PC-3 (cell line): Measurements from ENCODE around the gene NUCB1. TPM values are rescaled to one million over a fixed set of nuclear protein-coding genes. Genes with fewer than 3 reads are reported as not detected.
A peak's percentile ranks its signal among the peaks of the same experiment; 100 is the strongest.
"Not testable (repeated sequence)": the region's sequence is repeated elsewhere in the genome, so short reads cannot be mapped to it uniquely, and the experiment has no call there.

Experiments used
- ATAC-seq: fragments of 200-7000 bp; cut with Tn5 transposase; 2 replicates; pipeline ENCODE4 v1.9.1; 2020; ENCODE audit warnings: mild to moderate bottlenecking, moderate library complexity
- BruUV-seq: library from RNA; stranded (reverse); fragments of 400-500 nt; replicated peaks from 2 replicates; lab custom pipeline; 2021; lab: Mats Ljungman, UMichigan
- CTCF ChIA-PET: fragments of 300-600 bp; sonication (Branson Sonifier 250); formaldehyde crosslinking; loops from one replicate; lab custom pipeline; 2022; ENCODE audit warnings: antibody characterized with exemption; lab: Charles Lee
- POLR2A ChIA-PET: fragments of 300-600 bp; sonication (Branson Sonifier 250); formaldehyde crosslinking; loops from one replicate; lab custom pipeline; 2022; ENCODE audit warnings: antibody characterized with exemption; ENCODE audit not compliant: unreplicated experiment; lab: Charles Lee
- DNase-seq: peaks from one replicate; pipeline ENCODE4 v3.0.0-alpha.2; 2015
- H2AFZ ChIP-seq: fragments of 300-600 bp; sonication (generic); 2 replicates; pipeline ENCODE4 v1.6.0; 2016; ENCODE audit warnings: antibody characterized with exemption, low read length
- H3F3A ChIP-seq: fragments of 300-600 bp; sonication (generic); one replicate; pipeline ENCODE4 v1.6.0; 2017; ENCODE audit warnings: antibody characterized with exemption, low read length, control low read depth, mild to moderate bottlenecking; ENCODE audit not compliant: unreplicated experiment
- H3K27ac ChIP-seq: fragments of 300-600 bp; sonication (generic); 2 replicates; pipeline ENCODE4 v1.5.1; 2016; ENCODE audit warnings: mild to moderate bottlenecking, low read length
- H3K27me3 ChIP-seq: fragments of 300-600 bp; sonication (generic); 2 replicates; pipeline ENCODE4 v1.6.1; 2016; ENCODE audit warnings: low read length, mixed read lengths
- H3K36me3 ChIP-seq: fragments of 300-600 bp; sonication (generic); 2 replicates; pipeline ENCODE4 v1.6.1; 2016; ENCODE audit warnings: low read depth, mixed run types, low read length, mixed read lengths
- H3K4me1 ChIP-seq: fragments of 300-600 bp; sonication (generic); 2 replicates; pipeline ENCODE4 v1.5.1; 2016; ENCODE audit warnings: low read length; ENCODE audit not compliant: insufficient read depth
- H3K4me2 ChIP-seq: fragments of 300-600 bp; sonication (generic); 2 replicates; pipeline ENCODE4 v1.6.0; 2016; ENCODE audit warnings: low read length
- H3K4me3 ChIP-seq: fragments of 300-600 bp; sonication (generic); 2 replicates; pipeline ENCODE4 v1.5.1; 2016; ENCODE audit warnings: mild to moderate bottlenecking, low read length, mixed read lengths
- H3K79me2 ChIP-seq: fragments of 300-600 bp; sonication (generic); 2 replicates; pipeline ENCODE4 v1.6.1; 2017; ENCODE audit warnings: low read length, mixed read lengths
- H3K9ac ChIP-seq: fragments of 300-600 bp; sonication (generic); 2 replicates; pipeline ENCODE4 v1.6.0; 2016; ENCODE audit warnings: mild to moderate bottlenecking, low read length
- H3K9me2 ChIP-seq: fragments of 300-600 bp; sonication (generic); replicated peaks from 2 replicates; pipeline ENCODE4 v1.6.1; 2016; ENCODE audit warnings: mixed run types, low read length, mixed read lengths
- H3K9me3 ChIP-seq: fragments of 300-600 bp; sonication (generic); 2 replicates; pipeline ENCODE4 v1.6.1; 2016; ENCODE audit warnings: low read length, mixed read lengths
- H4K20me1 ChIP-seq: fragments of 300-600 bp; sonication (generic); 2 replicates; pipeline ENCODE4 v1.6.1; 2016; ENCODE audit warnings: low read length, mixed read lengths
- EZH2 ChIP-seq: fragments of 300-600 bp; sonication (generic); IDR thresholded peaks from one replicate; pipeline ENCODE4 v1.6.1; 2017; ENCODE audit warnings: antibody characterized with exemption, mild to moderate bottlenecking, low read length; ENCODE audit not compliant: unreplicated experiment
- EZH2phosphoT487 ChIP-seq: fragments of 300-600 bp; sonication (generic); IDR thresholded peaks from 2 replicates; pipeline ENCODE4 v1.6.1; 2018; ENCODE audit warnings: mild to moderate bottlenecking, antibody characterized with exemption, low read length, borderline replicate concordance
- intact Hi-C: fragments of 100-400 bp; cut with micrococcal nuclease; formaldehyde crosslinking; loops from 2 replicates; pipeline ENCODE4 v1.9.0; 2023
- total RNA-seq: library from RNA; depleted of rRNA; stranded (reverse); fragments of >200 nt; gene quantifications from 2 replicates; pipeline ENCODE4 v1.2.3, GENCODE V29; 2014
- TF ChIP-seq, protein P1 (sequence below): fragments of 300-600 bp; sonication (generic); conservative IDR thresholded peaks from 2 replicates; pipeline ENCODE4 v1.5.1; 2017; ENCODE audit warnings: antibody characterized with exemption, low read depth, mild to moderate bottlenecking, low read length

The NUCB1 gene
- total RNA-seq, 1 experiment from 2014 or later: 137 TPM

DNA sequence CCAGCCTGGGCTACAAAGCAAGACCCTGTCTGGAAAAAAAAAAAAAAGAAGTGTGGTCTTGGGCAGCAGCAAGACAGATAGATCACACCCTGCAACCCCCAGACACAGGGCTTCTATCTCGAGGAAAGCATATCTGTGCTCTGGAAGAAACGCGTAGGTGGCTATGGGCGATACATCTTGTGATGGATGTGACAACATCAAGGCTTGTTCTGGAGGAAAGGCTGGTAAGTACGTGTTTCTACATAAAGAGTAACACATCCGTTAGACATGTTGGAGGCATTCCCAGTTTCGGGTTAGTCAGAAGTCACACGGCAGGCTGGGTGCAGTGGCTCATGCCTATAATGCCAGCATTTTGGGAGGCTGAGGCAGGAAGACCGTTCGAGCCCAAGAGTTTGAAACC lies 26.8 kb downstream of the NUCB1 start:
- Histone ChIP-seq H3K9me3 (no peaks in the 10 kb centered on the region), H3K27me3 (no peaks in the 10 kb centered on the region), H3K4me3 (no peak overlapping the region), H4K20me1 (no peaks in the 10 kb centered on the region), H3K4me2 (peak overlapping the region; percentile 54), H2AFZ (no peak overlapping the region), H3K36me3 (no peaks in the 10 kb centered on the region), H3K9me2 (no peaks in the 10 kb centered on the region), H3K79me2 (no peaks in the 10 kb centered on the region), H3F3A (no peaks in the 10 kb centered on the region), H3K4me1 (peaks cover 26% of the 10 kb centered on the region), H3K9ac (peak overlapping the region; percentile 75), H3K27ac (peak overlapping the region; percentile 96)
- ATAC-seq (peak; percentile 75), DNase-seq (peak; percentile 95)
- intact Hi-C loops: no loop called here
- TF ChIP-seq EZH2 (no peak), EZH2phosphoT487 (no peak)
- TF ChIP-seq, protein P1, sequence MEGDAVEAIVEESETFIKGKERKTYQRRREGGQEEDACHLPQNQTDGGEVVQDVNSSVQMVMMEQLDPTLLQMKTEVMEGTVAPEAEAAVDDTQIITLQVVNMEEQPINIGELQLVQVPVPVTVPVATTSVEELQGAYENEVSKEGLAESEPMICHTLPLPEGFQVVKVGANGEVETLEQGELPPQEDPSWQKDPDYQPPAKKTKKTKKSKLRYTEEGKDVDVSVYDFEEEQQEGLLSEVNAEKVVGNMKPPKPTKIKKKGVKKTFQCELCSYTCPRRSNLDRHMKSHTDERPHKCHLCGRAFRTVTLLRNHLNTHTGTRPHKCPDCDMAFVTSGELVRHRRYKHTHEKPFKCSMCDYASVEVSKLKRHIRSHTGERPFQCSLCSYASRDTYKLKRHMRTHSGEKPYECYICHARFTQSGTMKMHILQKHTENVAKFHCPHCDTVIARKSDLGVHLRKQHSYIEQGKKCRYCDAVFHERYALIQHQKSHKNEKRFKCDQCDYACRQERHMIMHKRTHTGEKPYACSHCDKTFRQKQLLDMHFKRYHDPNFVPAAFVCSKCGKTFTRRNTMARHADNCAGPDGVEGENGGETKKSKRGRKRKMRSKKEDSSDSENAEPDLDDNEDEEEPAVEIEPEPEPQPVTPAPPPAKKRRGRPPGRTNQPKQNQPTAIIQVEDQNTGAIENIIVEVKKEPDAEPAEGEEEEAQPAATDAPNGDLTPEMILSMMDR: no peak
- ChIA-PET CTCF (no interaction called here), POLR2A (no interaction called here)
- no TSS peak for BruUV-seq

DNA sequence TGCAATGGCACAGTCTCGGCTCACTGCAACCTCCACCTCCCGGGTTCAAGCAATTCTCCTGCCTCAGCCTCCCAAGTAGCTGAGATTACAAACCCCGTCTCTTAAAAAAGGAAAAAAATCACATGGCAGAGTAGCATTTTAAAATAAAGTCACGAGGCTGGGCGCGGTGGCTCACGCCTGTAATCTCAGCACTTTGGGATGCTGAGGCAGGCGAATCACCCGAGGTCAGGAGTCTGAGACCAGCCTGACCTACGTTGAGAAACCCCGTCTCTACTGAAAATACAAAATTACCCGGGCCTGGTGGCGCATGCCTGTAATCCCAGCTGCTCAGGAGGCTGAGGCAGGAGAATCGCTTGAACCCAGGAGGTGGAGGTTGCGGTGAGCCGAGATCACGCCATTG lies 27.6 kb downstream of the NUCB1 start:
- peak overlapping the region; percentile 58 for H3K9ac ChIP-seq
- H3K9me2 ChIP-seq, CTCF ChIA-PET, BruUV-seq, POLR2A ChIA-PET, H3K79me2 ChIP-seq, H2AFZ ChIP-seq, ATAC-seq, H3F3A ChIP-seq, H3K27me3 ChIP-seq, intact Hi-C loops, H4K20me1 ChIP-seq, H3K4me3 ChIP-seq, H3K4me2 ChIP-seq, H3K9me3 ChIP-seq, DNase-seq, H3K36me3 ChIP-seq: not testable (repeated sequence)
- peak overlapping the region; percentile 96 for H3K27ac ChIP-seq
- peaks cover 27% of the 10 kb centered on the region for H3K4me1 ChIP-seq

DNA sequence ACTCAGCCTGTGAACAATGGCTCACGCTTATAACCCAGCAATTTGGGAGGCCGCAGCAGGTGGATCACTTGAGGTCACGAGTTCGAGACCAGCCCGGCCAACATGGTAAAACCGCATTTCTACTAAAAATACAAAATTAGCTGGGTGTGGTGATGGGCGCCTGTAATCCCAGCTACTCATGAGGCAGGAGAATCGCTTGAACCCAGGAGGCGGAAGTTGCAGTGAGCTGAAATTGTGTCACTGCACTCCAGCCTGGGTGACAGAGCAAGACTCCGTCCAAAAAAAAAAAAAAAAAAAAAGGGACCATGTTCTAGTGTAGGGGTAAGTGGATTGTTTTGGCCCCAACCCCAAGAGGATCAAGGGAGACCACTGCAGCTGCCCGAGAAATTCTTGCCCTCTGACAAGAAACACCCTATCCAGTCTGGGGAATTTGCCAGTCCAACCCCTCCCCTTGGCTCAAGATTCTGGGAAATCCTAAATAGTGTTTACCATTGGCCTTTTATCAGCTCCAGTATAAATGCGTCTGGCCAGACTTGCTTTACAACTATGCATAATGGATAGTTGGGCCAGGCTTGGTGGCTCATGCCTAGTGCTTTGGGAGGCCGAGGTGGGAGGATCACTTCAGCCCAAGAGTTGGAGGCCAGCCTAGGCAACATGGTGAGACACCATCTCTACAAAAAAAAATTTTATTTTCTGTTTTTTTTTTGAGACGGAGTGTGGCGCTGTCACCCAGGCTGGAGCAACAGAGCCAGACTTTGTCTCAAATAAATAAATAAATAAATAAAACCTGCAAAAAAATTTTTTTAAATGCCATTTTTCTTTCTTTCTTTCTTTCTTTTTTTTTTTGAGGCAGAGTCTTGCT lies 28.3 kb downstream of the NUCB1 start:
- H3K4me1 ChIP-seq: peaks cover 32% of the 10 kb centered on the region
- H3K9me2 ChIP-seq: no peaks in the 10 kb centered on the region
- no peaks in the 10 kb centered on the region for H3K27me3 ChIP-seq
- peak overlapping the region; percentile 96 for H3K27ac ChIP-seq
- no TSS peak for BruUV-seq
- H3K36me3 ChIP-seq: no peaks in the 10 kb centered on the region
- H3K9ac ChIP-seq: peak overlapping the region; percentile 58; the same call in 1 of the 2 replicates
- no peak overlapping the region for H2AFZ ChIP-seq
- no peaks in the 10 kb centered on the region for H3K79me2 ChIP-seq
- H3K4me2 ChIP-seq: no peak overlapping the region
- intact Hi-C loops: no loop called here
- CTCF ChIA-PET: interaction anchor here (0.5 kb wide), 1 partner anchor 298 kb away, joined by 3 read pairs; no protein-coding TSS in a partner anchor
- peak; percentile 70 for DNase-seq
- no peak for TF ChIP-seq EZH2phosphoT487
- TF ChIP-seq, protein P1: no peak
- no peak for TF ChIP-seq EZH2
- POLR2A ChIA-PET: interaction anchor here (0.7 kb wide), 1 partner anchor 54 kb away, joined by 3 read pairs; no protein-coding TSS in a partner anchor
- no peaks in the 10 kb centered on the region for H3K9me3 ChIP-seq
- ATAC-seq: no peak
- H3K4me3 ChIP-seq: no peak overlapping the region
- no peaks in the 10 kb centered on the region for H4K20me1 ChIP-seq
- no peaks in the 10 kb centered on the region for H3F3A ChIP-seq
